Measurements from ENCODE around the gene CLIC4. TPM values are rescaled to one million over a fixed set of nuclear protein-coding genes. Genes with fewer than 3 reads are reported as not detected.

The CLIC4 gene
- total RNA-seq, 6 donors from 2014 or later = 44.0 to 234 (median 147) TPM

DNA sequence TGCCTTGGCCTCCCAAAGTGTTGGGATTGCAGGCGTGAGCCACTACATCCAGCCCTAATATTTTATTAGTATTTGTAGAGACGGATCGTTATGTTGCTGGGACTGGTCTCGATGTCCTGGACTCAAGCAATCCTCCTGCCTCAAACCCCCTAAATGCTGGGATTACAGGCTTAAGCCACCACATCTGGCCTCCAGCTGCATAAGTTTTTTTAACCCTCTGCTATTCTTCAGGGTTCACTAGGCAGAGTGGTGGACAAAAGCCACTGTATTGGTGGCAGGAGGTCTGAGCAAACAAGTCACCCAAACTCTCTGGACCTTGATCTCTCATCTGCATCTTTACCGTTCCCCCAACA, 10.1 kb upstream of the CLIC4 start:
- H3K27ac ChIP-seq = peak overlapping the region; percentile 39 to 74 (median 72)
- no peaks in the 10 kb centered on the region for H3K36me3 ChIP-seq
- H3K4me1 ChIP-seq = peaks cover 17 to 43% (median 37%) of the 10 kb centered on the region in 4 donors
- no peaks in the 10 kb centered on the region for H3K9me3 ChIP-seq
- 81 to 86% methylated on average over 5 of the region's 5 CpGs for WGBS, 2 donors
- no peak overlapping the region for H3K4me3 ChIP-seq
- no peaks in the 10 kb centered on the region for H3K27me3 ChIP-seq
- TF ChIP-seq EP300 (IDR thresholded peaks at IDR 0.05) (no peak), POLR2AphosphoS5 (IDR thresholded peaks at IDR 0.05) (no peak), POLR2A (IDR thresholded peaks at IDR 0.05) (no peak)
- TF ChIP-seq, protein P1, sequence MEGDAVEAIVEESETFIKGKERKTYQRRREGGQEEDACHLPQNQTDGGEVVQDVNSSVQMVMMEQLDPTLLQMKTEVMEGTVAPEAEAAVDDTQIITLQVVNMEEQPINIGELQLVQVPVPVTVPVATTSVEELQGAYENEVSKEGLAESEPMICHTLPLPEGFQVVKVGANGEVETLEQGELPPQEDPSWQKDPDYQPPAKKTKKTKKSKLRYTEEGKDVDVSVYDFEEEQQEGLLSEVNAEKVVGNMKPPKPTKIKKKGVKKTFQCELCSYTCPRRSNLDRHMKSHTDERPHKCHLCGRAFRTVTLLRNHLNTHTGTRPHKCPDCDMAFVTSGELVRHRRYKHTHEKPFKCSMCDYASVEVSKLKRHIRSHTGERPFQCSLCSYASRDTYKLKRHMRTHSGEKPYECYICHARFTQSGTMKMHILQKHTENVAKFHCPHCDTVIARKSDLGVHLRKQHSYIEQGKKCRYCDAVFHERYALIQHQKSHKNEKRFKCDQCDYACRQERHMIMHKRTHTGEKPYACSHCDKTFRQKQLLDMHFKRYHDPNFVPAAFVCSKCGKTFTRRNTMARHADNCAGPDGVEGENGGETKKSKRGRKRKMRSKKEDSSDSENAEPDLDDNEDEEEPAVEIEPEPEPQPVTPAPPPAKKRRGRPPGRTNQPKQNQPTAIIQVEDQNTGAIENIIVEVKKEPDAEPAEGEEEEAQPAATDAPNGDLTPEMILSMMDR (IDR thresholded peaks at IDR 0.05) = no peak
- DNase-seq (no peak), ATAC-seq (ENCODE audit: low FRiP score in 2 of 2) (no peak)

GRCh38 chr1:24735509-24736375, 9.5 kb upstream of the CLIC4 start:
- DNase-seq (no peak), ATAC-seq (ENCODE audit: low FRiP score in 2 of 2) (peak; percentile 64 to 74)
- Histone ChIP-seq H3K27me3 (no peaks in the 10 kb centered on the region), H3K27ac (peak overlapping the region; percentile 39 to 74 (median 72)), H3K36me3 (no peaks in the 10 kb centered on the region), H3K4me3 (peak overlapping the region in 2 of 4 donors; percentile 13 to 15), H3K4me1 (peaks cover 12 to 39% (median 32%) of the 10 kb centered on the region in 4 donors), H3K9me3 (no peaks in the 10 kb centered on the region)
- peak in 1 of 2 donors; percentile 52 for TF ChIP-seq POLR2AphosphoS5 (IDR thresholded peaks at IDR 0.05)
- TF ChIP-seq POLR2A (IDR thresholded peaks at IDR 0.05) = no peak
- WGBS, 2 donors = 39 to 52% methylated on average over 16 of the region's 16 CpGs

GRCh38 chr1:24737368-24738117, 7.7 kb upstream of the CLIC4 start:
- TF ChIP-seq POLR2A (IDR thresholded peaks at IDR 0.05) = no peak
- Histone ChIP-seq H3K9me3 (no peaks in the 10 kb centered on the region), H3K27ac (peak overlapping the region in 2 of 4 donors; percentile 73 to 74), H3K27me3 (no peaks in the 10 kb centered on the region), H3K36me3 (no peaks in the 10 kb centered on the region), H3K4me3 (no peak overlapping the region), H3K4me1 (peaks cover 11 to 38% (median 31%) of the 10 kb centered on the region in 4 donors)
- no peak for ATAC-seq (ENCODE audit: low FRiP score in 2 of 2)
- WGBS, 2 donors = 88 to 91% methylated on average over 6 of the region's 6 CpGs
- no peak for DNase-seq

- Histone ChIP-seq H3K27me3 (no peaks in the 10 kb centered on the region), H3K27ac (no peak overlapping the region), H3K9me3 (no peaks in the 10 kb centered on the region), H3K4me3 (no peak overlapping the region), H3K36me3 (no peaks in the 10 kb centered on the region), H3K4me1 (peaks cover 26 to 55% (median 45%) of the 10 kb centered on the region in 4 donors)
- ATAC-seq (ENCODE audit: low FRiP score in 2 of 2) (no peak), DNase-seq (no peak)
- TF ChIP-seq, protein P1 (IDR thresholded peaks at IDR 0.05) = no peak
- TF ChIP-seq POLR2AphosphoS5 (IDR thresholded peaks at IDR 0.05) (no peak), EP300 (IDR thresholded peaks at IDR 0.05) (no peak), POLR2A (IDR thresholded peaks at IDR 0.05) (no peak)
- 97 to 98% methylated on average over 9 of the region's 9 CpGs for WGBS, 2 donors
Measured at GRCh38 chr1:24739241-24739640, 6.0 kb upstream of the CLIC4 start.

DNA sequence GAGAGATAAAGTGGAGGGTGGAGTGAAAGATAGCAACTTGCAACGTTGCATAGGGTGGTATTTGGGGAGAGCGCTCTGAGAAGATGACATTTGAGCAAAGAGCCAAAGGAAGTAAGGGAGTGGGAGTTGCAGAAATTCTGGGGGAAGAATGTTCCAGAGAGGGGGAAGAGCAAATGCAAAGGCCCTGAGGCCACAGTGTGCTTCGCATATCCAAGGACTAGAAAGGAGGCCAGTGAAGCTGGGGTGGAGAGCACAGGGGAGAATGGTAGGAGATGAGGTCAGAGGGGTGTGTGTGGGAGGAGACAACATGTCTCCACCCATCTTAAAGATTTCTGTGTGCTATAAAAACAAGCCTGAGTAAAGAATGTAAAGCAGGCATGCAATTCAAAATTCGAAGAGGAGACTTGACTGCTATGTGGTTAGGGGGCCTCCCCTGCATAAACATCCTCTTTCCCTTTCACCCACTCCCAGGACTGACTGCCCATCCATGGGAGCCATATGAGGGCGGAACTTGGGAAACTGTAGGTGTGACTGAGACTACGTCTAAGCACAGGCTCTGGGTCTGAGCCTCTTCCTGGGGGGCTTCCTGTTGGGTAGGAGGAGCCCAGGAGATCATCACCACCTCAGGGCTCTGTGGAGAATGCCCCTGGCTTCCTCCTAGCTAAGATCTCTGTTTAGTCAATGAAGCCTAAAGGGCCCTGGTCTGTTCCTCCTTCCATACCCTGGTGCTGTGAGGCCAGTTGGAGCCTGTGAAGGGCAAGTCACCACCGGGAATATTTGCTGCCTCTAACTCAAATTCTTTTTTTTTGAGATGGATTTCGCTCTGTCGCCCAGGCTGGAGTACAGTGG, 2.9 kb upstream of the CLIC4 start:
- ATAC-seq (ENCODE audit: low FRiP score in 2 of 2) (no peak), DNase-seq (no peak)
- H3K9me3 ChIP-seq = no peaks in the 10 kb centered on the region
- peaks cover 18 to 28% (median 25%) of the 10 kb centered on the region in 4 donors for H3K4me1 ChIP-seq
- no peaks in the 10 kb centered on the region for H3K36me3 ChIP-seq
- no peak overlapping the region for H3K4me3 ChIP-seq
- 61 to 62% methylated on average over 9 of the region's 9 CpGs for WGBS, 2 donors
- TF ChIP-seq POLR2AphosphoS5 (IDR thresholded peaks at IDR 0.05) (no peak), EP300 (IDR thresholded peaks at IDR 0.05) (no peak), POLR2A (IDR thresholded peaks at IDR 0.05) (no peak)
- TF ChIP-seq, protein P1 (IDR thresholded peaks at IDR 0.05) = no peak
- H3K27ac ChIP-seq = peak overlapping the region; percentile 22 to 99 (median 28)
- no peaks in the 10 kb centered on the region for H3K27me3 ChIP-seq

Measured in upper lobe of left lung (tissue), 6 donors.